Lower leg skin (tissue), 4 donors: ENCODE measurements around the gene DLD. TPM values are rescaled to one million over a fixed set of nuclear protein-coding genes. Genes with fewer than 3 reads are reported as not detected.

ENCODE experiments used
- DNase-seq, 2 donors: peaks; one replicate each; pipeline ENCODE4 v3.0.0-alpha.2; 2019; ENCODE audit warnings: low spot score in 2 of 2
- H3K4me3 ChIP-seq: fragments of 200-600 bp; sonication (generic); 2 replicates; pipeline ENCODE4 v1.5.1; 2017; ENCODE audit warnings: mild to moderate bottlenecking, low read depth; ENCODE audit not compliant: poor library complexity, severe bottlenecking
- CTCF ChIP-seq, 3 donors: fragments of 450-650 bp; IDR thresholded peaks; one replicate each; pipeline ENCODE4 v1.5.1; 2016; ENCODE audit warnings: antibody characterized with exemption in 3 of 3, mild to moderate bottlenecking in 3 of 3, moderate library complexity in 2 of 3
- POLR2A ChIP-seq, 2 donors: fragments of 450-650 bp; IDR thresholded peaks; one replicate each; pipeline ENCODE4 v1.6.1; 2016 to 2017; ENCODE audit warnings: antibody characterized with exemption in 2 of 2, mild to moderate bottlenecking in 1 of 2, moderate library complexity in 1 of 2
- WGBS, 2 donors: methylation state at CpG; one replicate each; pipeline ENCODE4 v1.1.5; 2018; 5-methylcytosine and 5-hydroxymethylcytosine counted together
- intact Hi-C: fragments of 100-400 bp; cut with DNase I; formaldehyde crosslinking; loops from one replicate; pipeline ENCODE4 v1.15.0; 2023; ENCODE audit warnings: low total_unique reads
- total RNA-seq, 4 donors: library from RNA; depleted of rRNA; stranded (reverse); fragments of >200 nt; gene quantifications; one replicate each; pipeline ENCODE4 v1.1.0, GENCODE V29; 2016

The DLD gene
- total RNA-seq, 4 donors from 2014 or later, result 52.2 to 139 (median 69.7) TPM

- intact Hi-C loops, result no loop called here
- no peak overlapping the region for H3K4me3 ChIP-seq
- no peak for DNase-seq
- no peak for TF ChIP-seq POLR2A (IDR thresholded peaks at IDR 0.05)
- no peak for TF ChIP-seq CTCF (IDR thresholded peaks at IDR 0.05)
- 91 to 92% methylated on average over 3 of the region's 3 CpGs for WGBS, 2 donors
Measured at GRCh38 chr7:107944411-107945169, 53.6 kb downstream of the DLD start.

- intact Hi-C loops, result no loop called here
Measured at GRCh38 chr7:107945332-107945731, 54.3 kb downstream of the DLD start.

GRCh38 chr7:107946451-107946850 lies 55.5 kb downstream of the DLD start:
- no peak overlapping the region for H3K4me3 ChIP-seq
- no peak for DNase-seq
- no peak for TF ChIP-seq CTCF (IDR thresholded peaks at IDR 0.05)
- no peak for TF ChIP-seq POLR2A (IDR thresholded peaks at IDR 0.05)
- WGBS, 2 donors, result 57 to 66% methylated on average over 2 of the region's 2 CpGs
- intact Hi-C loops, result no loop called here

More at GRCh38 chr7:107945332-107945731, 54.3 kb downstream of the DLD start:
- 87 to 93% methylated on average over 2 of the region's 2 CpGs for WGBS, 2 donors
- DNase-seq, result no peak
- H3K4me3 ChIP-seq, result no peak overlapping the region
- TF ChIP-seq POLR2A (IDR thresholded peaks at IDR 0.05), result no peak
- no peak for TF ChIP-seq CTCF (IDR thresholded peaks at IDR 0.05)

GRCh38 chr7:107946881-107947280 lies 55.9 kb downstream of the DLD start:
- intact Hi-C loops, result no loop called here
- no peak for DNase-seq
- 77 to 79% methylated on average over 6 of the region's 6 CpGs for WGBS, 2 donors
- TF ChIP-seq CTCF (IDR thresholded peaks at IDR 0.05) (no peak), POLR2A (IDR thresholded peaks at IDR 0.05) (no peak)
- no peak overlapping the region for H3K4me3 ChIP-seq

GRCh38 chr7:107948645-107949442 lies 57.9 kb downstream of the DLD start:
- no peak for TF ChIP-seq CTCF (IDR thresholded peaks at IDR 0.05)
- no peak for TF ChIP-seq POLR2A (IDR thresholded peaks at IDR 0.05)
- DNase-seq, result no peak
- no peak overlapping the region for H3K4me3 ChIP-seq
- intact Hi-C loops, result no loop called here
- 74 to 77% methylated on average over 7 of the region's 7 CpGs for WGBS, 2 donors
